GM23338 (cell line): Measurements from ENCODE around the gene JAKMIP3.

Experiments used
- EZH2 ChIP-seq: fragments of 200-600 bp; sonication (generic); IDR thresholded peaks from one replicate; pipeline ENCODE4 v1.8.0; 2017; ENCODE audit warnings: antibody characterized with exemption, mild to moderate bottlenecking, low read depth; ENCODE audit not compliant: unreplicated experiment
- EZH2phosphoT487 ChIP-seq: fragments of 200-600 bp; sonication (generic); IDR thresholded peaks from one replicate; pipeline ENCODE4 v1.8.1; 2018; ENCODE audit warnings: antibody characterized with exemption; ENCODE audit not compliant: unreplicated experiment
- POLR2AphosphoS5 ChIP-seq: IDR thresholded peaks from 2 replicates; pipeline ENCODE4 v1.6.1; 2016; ENCODE audit warnings: antibody characterized with exemption, low read depth
- TF ChIP-seq, protein P1 (sequence below), 2 experiments: fragments of 200-600 bp in 1 of 2; sonication (generic) in 1 of 2; conservative IDR thresholded peaks; 2 replicates each; pipeline versions ENCODE4 v1.5.1 to v1.6.1; 2016 to 2017; ENCODE audit warnings: antibody characterized with exemption in 2 of 2, low read depth in 2 of 2, mild to moderate bottlenecking in 2 of 2, moderate library complexity in 1 of 2

- TF ChIP-seq, protein P1, sequence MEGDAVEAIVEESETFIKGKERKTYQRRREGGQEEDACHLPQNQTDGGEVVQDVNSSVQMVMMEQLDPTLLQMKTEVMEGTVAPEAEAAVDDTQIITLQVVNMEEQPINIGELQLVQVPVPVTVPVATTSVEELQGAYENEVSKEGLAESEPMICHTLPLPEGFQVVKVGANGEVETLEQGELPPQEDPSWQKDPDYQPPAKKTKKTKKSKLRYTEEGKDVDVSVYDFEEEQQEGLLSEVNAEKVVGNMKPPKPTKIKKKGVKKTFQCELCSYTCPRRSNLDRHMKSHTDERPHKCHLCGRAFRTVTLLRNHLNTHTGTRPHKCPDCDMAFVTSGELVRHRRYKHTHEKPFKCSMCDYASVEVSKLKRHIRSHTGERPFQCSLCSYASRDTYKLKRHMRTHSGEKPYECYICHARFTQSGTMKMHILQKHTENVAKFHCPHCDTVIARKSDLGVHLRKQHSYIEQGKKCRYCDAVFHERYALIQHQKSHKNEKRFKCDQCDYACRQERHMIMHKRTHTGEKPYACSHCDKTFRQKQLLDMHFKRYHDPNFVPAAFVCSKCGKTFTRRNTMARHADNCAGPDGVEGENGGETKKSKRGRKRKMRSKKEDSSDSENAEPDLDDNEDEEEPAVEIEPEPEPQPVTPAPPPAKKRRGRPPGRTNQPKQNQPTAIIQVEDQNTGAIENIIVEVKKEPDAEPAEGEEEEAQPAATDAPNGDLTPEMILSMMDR (conservative IDR thresholded peaks at IDR 0.05; ENCODE audit: low read depth in 2 of 2): no peak
- TF ChIP-seq POLR2AphosphoS5: no peak
- no peak for TF ChIP-seq EZH2
- TF ChIP-seq EZH2phosphoT487: no peak
These were observed 13.1 kb downstream of the JAKMIP3 start for GRCh38 chr10:132078746-132079345.
